Measurements from ENCODE around the gene PRL. TPM values are rescaled to one million over a fixed set of nuclear protein-coding genes. Genes with fewer than 3 reads are reported as not detected.

Gene PRL
- total RNA-seq, 1 experiment from 2014 or later, result not detected

DNA sequence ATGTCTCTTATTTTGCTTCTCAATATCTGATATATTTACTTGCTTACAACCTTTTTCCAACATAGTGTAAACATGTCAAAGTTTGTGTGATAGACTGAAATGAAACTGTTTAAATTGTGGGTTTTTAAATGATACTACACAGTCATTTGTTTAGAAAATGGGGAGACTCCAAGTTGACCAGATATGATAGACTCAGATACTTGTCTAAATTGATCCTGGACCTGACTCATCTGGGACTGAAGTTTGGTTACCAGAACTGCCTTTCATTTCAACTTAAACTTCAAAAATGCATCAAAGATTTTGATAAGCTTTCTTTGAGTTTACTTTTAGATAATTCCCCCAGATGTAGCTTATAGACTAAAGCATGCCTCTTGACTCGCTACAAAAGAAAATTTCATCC lies 27.0 kb upstream of the PRL start:
- no peak overlapping the region for H3K14ac ChIP-seq (ENCODE audit: insufficient read depth, low read length)
- no peak overlapping the region for H3K4ac ChIP-seq (ENCODE audit: low read depth, low read length)
- no peak overlapping the region for H3K4me2 ChIP-seq (ENCODE audit: insufficient read depth, insufficient read length, low read length)
- no CpG with 5 or more reads among the region's 1 CpG for WGBS (ENCODE audit: extremely low coverage, insufficient read length, low lambda C conversion rate)
- no peak overlapping the region for H3K9ac ChIP-seq (ENCODE audit: extremely low read depth, insufficient read length, low read length)
- no peaks in the 10 kb centered on the region for H4K20me1 ChIP-seq (ENCODE audit: control insufficient read depth, insufficient read depth, insufficient read length)
- no peaks in the 10 kb centered on the region for H3K79me2 ChIP-seq (ENCODE audit: insufficient read depth, low read length)
- H2AK5ac ChIP-seq (ENCODE audit: insufficient read length, low read length), result no peak overlapping the region
- H3T11ph ChIP-seq (ENCODE audit: low read length), result no peak overlapping the region
- H2BK20ac ChIP-seq (ENCODE audit: low read depth, low read length, poor library complexity, severe bottlenecking), result no peak overlapping the region
- no peak overlapping the region for H3K27ac ChIP-seq (ENCODE audit: insufficient read length, low read depth, low read length)
- no peak overlapping the region for H2BK5ac ChIP-seq (ENCODE audit: insufficient read length, low read length)
- no peaks in the 10 kb centered on the region for H3K79me1 ChIP-seq (ENCODE audit: insufficient read depth, low read depth, low read length, poor library complexity, severe bottlenecking)
- no peak overlapping the region for H3K23ac ChIP-seq (ENCODE audit: insufficient read length, low read depth, low read length)
- no peak overlapping the region for H2AFZ ChIP-seq (ENCODE audit: low read length)
- H2BK15ac ChIP-seq (ENCODE audit: low read depth, low read length), result no peak overlapping the region
- no peaks in the 10 kb centered on the region for H3K23me2 ChIP-seq (ENCODE audit: insufficient read length, low read depth, low read length, poor library complexity, severe bottlenecking)
- no peaks in the 10 kb centered on the region for H3K27me3 ChIP-seq (ENCODE audit: insufficient read depth, low read length)
- no peak overlapping the region for H2BK12ac ChIP-seq (ENCODE audit: insufficient read length, low read depth, low read length)
- no peak overlapping the region for H4K91ac ChIP-seq (ENCODE audit: insufficient read length, low read depth, low read length)
- no peaks in the 10 kb centered on the region for H3K4me1 ChIP-seq (ENCODE audit: insufficient read depth, low read length)
- Mint-ChIP-seq H3K9me3 (peaks cover 3 to 7% of the 10 kb centered on the region in 2 experiments; a peak in 2 of 5 replicates), H3K27ac (no peak overlapping the region), H3K4me1 (no peaks in the 10 kb centered on the region), H3K36me3 (ENCODE audit: insufficient read depth in 1 of 3, low read depth in 3 of 3) (peaks cover 3 to 5% (median 3%) of the 10 kb centered on the region in 3 experiments; a peak in 6 of 7 replicates), H3K4me3 (no peak overlapping the region), H3K27me3 (ENCODE audit: low read depth) (no peaks in the 10 kb centered on the region)
- no peak overlapping the region for H3K18ac ChIP-seq (ENCODE audit: insufficient read length, low read depth, low read length)
- no peak overlapping the region for H4K5ac ChIP-seq (ENCODE audit: insufficient read length, low read depth, low read length)
- H3K56ac ChIP-seq (ENCODE audit: insufficient read length, low read depth, low read length), result no peak overlapping the region
- no peak overlapping the region for H4K8ac ChIP-seq (replicated peaks; ENCODE audit: insufficient read length, low read depth, low read length)
- no peaks in the 10 kb centered on the region for H3K9me3 ChIP-seq (ENCODE audit: control insufficient read depth, low read depth, low read length)
- no peak for DNase-seq
- TF ChIP-seq, protein P1, sequence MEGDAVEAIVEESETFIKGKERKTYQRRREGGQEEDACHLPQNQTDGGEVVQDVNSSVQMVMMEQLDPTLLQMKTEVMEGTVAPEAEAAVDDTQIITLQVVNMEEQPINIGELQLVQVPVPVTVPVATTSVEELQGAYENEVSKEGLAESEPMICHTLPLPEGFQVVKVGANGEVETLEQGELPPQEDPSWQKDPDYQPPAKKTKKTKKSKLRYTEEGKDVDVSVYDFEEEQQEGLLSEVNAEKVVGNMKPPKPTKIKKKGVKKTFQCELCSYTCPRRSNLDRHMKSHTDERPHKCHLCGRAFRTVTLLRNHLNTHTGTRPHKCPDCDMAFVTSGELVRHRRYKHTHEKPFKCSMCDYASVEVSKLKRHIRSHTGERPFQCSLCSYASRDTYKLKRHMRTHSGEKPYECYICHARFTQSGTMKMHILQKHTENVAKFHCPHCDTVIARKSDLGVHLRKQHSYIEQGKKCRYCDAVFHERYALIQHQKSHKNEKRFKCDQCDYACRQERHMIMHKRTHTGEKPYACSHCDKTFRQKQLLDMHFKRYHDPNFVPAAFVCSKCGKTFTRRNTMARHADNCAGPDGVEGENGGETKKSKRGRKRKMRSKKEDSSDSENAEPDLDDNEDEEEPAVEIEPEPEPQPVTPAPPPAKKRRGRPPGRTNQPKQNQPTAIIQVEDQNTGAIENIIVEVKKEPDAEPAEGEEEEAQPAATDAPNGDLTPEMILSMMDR (conservative IDR thresholded peaks at IDR 0.05), result no peak
- no peak overlapping the region for H2BK120ac ChIP-seq (ENCODE audit: low read depth, low read length, poor library complexity, severe bottlenecking)

All from H9 (cell line).